HCT116 (cell line): ENCODE results near the gene HAPLN2. TPM values are rescaled to one million over a fixed set of nuclear protein-coding genes. Genes with fewer than 3 reads are reported as not detected.

Experiments
- ATAC-seq: fragments of 200-7000 bp; cut with Tn5 transposase; 2 replicates; pipeline ENCODE4 v1.9.1; 2020; ENCODE audit warnings: mild to moderate bottlenecking, moderate library complexity
- BruUV-seq: library from RNA; stranded (reverse); fragments of 400-500 nt; replicated peaks from 2 replicates; lab custom pipeline; 2021; lab: Mats Ljungman, UMichigan
- CTCF ChIA-PET: fragments of 300-600 bp; sonication (Branson Sonifier 250); formaldehyde crosslinking; loops from one replicate; lab custom pipeline; 2021; ENCODE audit warnings: antibody characterized with exemption; lab: Charles Lee
- POLR2A ChIA-PET: fragments of 300-600, 350-600 bp; sonication (Branson Sonifier 250); formaldehyde crosslinking; loops from one replicate; lab custom pipeline; 2021; ENCODE audit warnings: antibody characterized with exemption; lab: Charles Lee
- RAD21 ChIA-PET, 2 experiments: fragments of 300-600 bp; sonication (Branson Sonifier 250); formaldehyde crosslinking; loops; one replicate each; lab custom pipeline; 2023; ENCODE audit warnings: low total read pairs in 2 of 2; ENCODE audit not compliant: uncharacterized antibody in 2 of 2, unreplicated experiment in 2 of 2, low non-redundant PET in 1 of 2; lab: Charles Lee
- DNase-seq: peaks from one replicate; pipeline ENCODE4 v3.0.0-alpha.2; 2010; ENCODE audit warnings: low read depth, low spot score
- H2AFZ ChIP-seq: fragments of 200-600 bp; shearing (Covaris generic), sonication (generic); 2 replicates; pipeline ENCODE4 v1.6.1; 2017; ENCODE audit warnings: low read depth, mixed run types, mixed read lengths, antibody characterized with exemption, low read length; ENCODE audit not compliant: poor library complexity, severe bottlenecking
- H3K27ac ChIP-seq: 2 replicates; pipeline ENCODE4 v1.5.1; 2012; ENCODE audit warnings: low read depth, low read length
- H3K27me3 ChIP-seq: fragments of 200-600 bp; sonication (generic); 2 replicates; pipeline ENCODE4 v1.6.1; 2016; ENCODE audit warnings: mixed run types, low read length, mixed read lengths; ENCODE audit not compliant: insufficient read depth
- H3K36me3 ChIP-seq, 2 experiments: fragments of 200-500 bp in 1 of 2; fragments of 200-600 bp in 1 of 2; sonication (Bioruptor generic) in 1 of 2; sonication (generic) in 1 of 2; 2 replicates each; pipeline versions ENCODE4 v1.5.1 to v1.6.1; 2014 to 2016; ENCODE audit warnings: low read length in 2 of 2, inconsistent platforms in 1 of 2, mixed read lengths in 1 of 2, mixed run types in 1 of 2; ENCODE audit not compliant: insufficient read depth in 2 of 2, control insufficient read depth in 1 of 2
- H3K4me1 ChIP-seq, 2 experiments: fragments of 200-600 bp in 1 of 2; sonication (generic) in 1 of 2; 2 replicates each; pipeline versions ENCODE4 v1.5.1 to v1.6.1; 2012 to 2017; ENCODE audit warnings: low read length in 2 of 2, inconsistent platforms in 1 of 2, mild to moderate bottlenecking in 1 of 2, mixed read lengths in 1 of 2, mixed run types in 1 of 2, moderate library complexity in 1 of 2; ENCODE audit not compliant: insufficient read depth in 2 of 2, control insufficient read depth in 1 of 2
- H3K4me2 ChIP-seq: fragments of 200-600 bp; sonication (generic); 2 replicates; pipeline ENCODE4 v1.6.1; 2017; ENCODE audit warnings: mixed run types, low read length, mixed read lengths
- H3K4me3 ChIP-seq, 2 experiments: fragments of 200-600 bp in 1 of 2; sonication (generic) in 1 of 2; replicated peaks in 1 of 2; 2 replicates each; pipeline ENCODE4 v1.5.1; 2011 to 2016; ENCODE audit warnings: low read length in 2 of 2, control low read depth in 1 of 2, low read depth in 1 of 2, mild to moderate bottlenecking in 1 of 2, mixed read lengths in 1 of 2, mixed run types in 1 of 2
- H3K79me2 ChIP-seq: fragments of 200-600 bp; sonication (generic); 2 replicates; pipeline ENCODE4 v1.6.1; 2017; ENCODE audit warnings: mild to moderate bottlenecking, mixed run types, low read length, moderate library complexity, mixed read lengths; ENCODE audit not compliant: insufficient read depth
- H3K9ac ChIP-seq: fragments of 200-600 bp; sonication (generic); 2 replicates; pipeline ENCODE4 v1.6.1; 2016; ENCODE audit warnings: low read length, mixed read lengths
- H3K9me2 ChIP-seq: fragments of 200-600 bp; sonication (generic), shearing (Covaris generic); 2 replicates; pipeline ENCODE4 v1.6.1; 2017; ENCODE audit warnings: mixed run types, mild to moderate bottlenecking, moderate library complexity; ENCODE audit not compliant: insufficient read depth
- H3K9me3 ChIP-seq, 2 experiments: fragments of 200-500 bp in 1 of 2; fragments of 200-600 bp in 1 of 2; sonication (Bioruptor generic) in 1 of 2; sonication (generic) in 1 of 2; 2 replicates each; pipeline ENCODE4 v1.6.1; 2014 to 2017; ENCODE audit warnings: low read length in 2 of 2, mixed read lengths in 2 of 2, inconsistent platforms in 1 of 2, low read depth in 1 of 2, mild to moderate bottlenecking in 1 of 2, mixed run types in 1 of 2, moderate library complexity in 1 of 2; ENCODE audit not compliant: control insufficient read depth in 1 of 2, insufficient read depth in 1 of 2
- H4K20me1 ChIP-seq: fragments of 200-600 bp; sonication (generic), shearing (Covaris generic); 2 replicates; pipeline ENCODE4 v1.6.1; 2017; ENCODE audit warnings: mixed run types, mild to moderate bottlenecking, moderate library complexity; ENCODE audit not compliant: insufficient read depth
- CBX3 ChIP-seq: IDR thresholded peaks from 2 replicates; pipeline ENCODE4 v1.6.1; 2012; ENCODE audit warnings: low read depth
- CTCF ChIP-seq, 3 experiments: fragments of 200-600 bp in 1 of 3; sonication (generic) in 1 of 3; IDR thresholded peaks in 2 of 3; conservative IDR thresholded peaks in 1 of 3; 2 replicates each; pipeline ENCODE4 v1.5.1; 2012 to 2017; ENCODE audit warnings: low read depth in 2 of 3, low read length in 2 of 3, antibody characterized with exemption in 1 of 3, borderline replicate concordance in 1 of 3, control low read depth in 1 of 3, mild to moderate bottlenecking in 1 of 3, mixed read lengths in 1 of 3, mixed run types in 1 of 3, moderate library complexity in 1 of 3; ENCODE audit not compliant: insufficient read depth in 1 of 3
- EGR1 ChIP-seq: IDR thresholded peaks from 2 replicates; pipeline ENCODE4 v1.6.1; 2012; ENCODE audit warnings: low read depth
- EZH2 ChIP-seq: fragments of 200-600 bp; sonication (generic); IDR thresholded peaks from 2 replicates; pipeline ENCODE4 v1.6.1; 2017; ENCODE audit warnings: antibody characterized with exemption, mixed run types
- EZH2phosphoT487 ChIP-seq: fragments of 200-600 bp; IDR thresholded peaks from 2 replicates; pipeline ENCODE4 v1.6.1; 2018; ENCODE audit warnings: antibody characterized with exemption, borderline replicate concordance
- FOSL1 ChIP-seq: IDR thresholded peaks from 2 replicates; pipeline ENCODE4 v1.6.1; 2012; ENCODE audit warnings: low read depth
- JUND ChIP-seq: IDR thresholded peaks from 2 replicates; pipeline ENCODE4 v1.6.1; 2012
- POLR2AphosphoS5 ChIP-seq: IDR thresholded peaks from 2 replicates; pipeline ENCODE4 v1.6.1; 2011; ENCODE audit warnings: mild to moderate bottlenecking, low read depth, low read length, moderate library complexity
- REST ChIP-seq: IDR thresholded peaks from 2 replicates; pipeline ENCODE4 v1.6.1; 2012; ENCODE audit warnings: low read depth
- SIN3A ChIP-seq: IDR thresholded peaks from 2 replicates; pipeline ENCODE4 v1.6.1; 2012; ENCODE audit warnings: low read depth
- TCF7L2 ChIP-seq: IDR thresholded peaks from 2 replicates; pipeline ENCODE4 v1.7.0; 2011; ENCODE audit warnings: borderline replicate concordance, inconsistent platforms; ENCODE audit not compliant: insufficient read depth, insufficient read length; ENCODE audit errors: extremely low read depth
- YY1 ChIP-seq: IDR thresholded peaks from 2 replicates; pipeline ENCODE4 v1.6.1; 2011; ENCODE audit warnings: low read length, low read depth, moderate library complexity, mild to moderate bottlenecking; ENCODE audit not compliant: insufficient replicate concordance; ENCODE audit errors: extremely low read depth
- intact Hi-C: fragments of 100-400 bp; cut with micrococcal nuclease; formaldehyde crosslinking; loops from 2 replicates; pipeline ENCODE4 v1.10.0; 2022
- total RNA-seq: library from RNA; stranded (reverse); gene quantifications from one replicate; pipeline ENCODE4 v1.2.1, GENCODE V29; 2021; ENCODE audit not compliant: unreplicated experiment

The HAPLN2 gene
- total RNA-seq, 1 experiment from 2014 or later = 0.54 TPM

DNA sequence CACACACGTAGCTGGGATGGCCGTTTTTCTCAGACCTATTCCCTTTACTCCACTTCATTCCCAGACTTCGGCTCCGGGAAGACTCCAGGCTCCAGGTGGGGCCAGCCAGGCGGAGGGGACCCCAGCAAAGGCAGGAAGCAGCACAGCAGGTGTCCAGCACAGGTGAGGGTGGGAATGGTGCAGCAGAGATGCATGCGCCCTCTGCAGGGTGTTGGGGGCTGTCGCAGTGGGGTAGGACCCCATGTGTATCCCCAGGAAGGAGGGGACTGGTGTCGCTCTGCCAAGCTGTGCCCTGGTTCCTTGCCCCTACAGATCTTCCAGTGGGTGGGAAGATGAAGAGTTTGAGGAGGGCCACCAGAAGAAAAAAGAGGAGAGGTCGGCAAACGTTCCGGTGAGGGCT is 34.4 kb upstream of the HAPLN2 start:
- Histone ChIP-seq H3K4me1 (peaks cover 11 to 28% of the 10 kb centered on the region in 2 experiments), H3K9me2 (no peaks in the 10 kb centered on the region), H3K4me2 (peak overlapping the region; percentile 19; the same call in 1 of the 2 replicates), H3K79me2 (no peaks in the 10 kb centered on the region), H3K27ac (no peak overlapping the region), H3K4me3 (no peak overlapping the region), H2AFZ (peak overlapping the region; percentile 97), H3K27me3 (no peaks in the 10 kb centered on the region), H3K36me3 (no peaks in the 10 kb centered on the region), H3K9ac (no peak overlapping the region), H3K9me3 (no peaks in the 10 kb centered on the region), H4K20me1 (no peaks in the 10 kb centered on the region)
- intact Hi-C loops = loop anchor here (1.0 to 2.0 kb wide), 2 partner anchors 23 to 128 kb away; no protein-coding TSS in a partner anchor
- ATAC-seq (peak; percentile 77), DNase-seq (no peak)
- ChIA-PET RAD21 (no interaction called here), CTCF (interaction anchor here (1.0 to 3.0 kb wide), 4 partner anchors 15 to 127 kb away, joined by 3 to 19 read pairs (median 4); no protein-coding TSS in a partner anchor), POLR2A (no interaction called here)
- BruUV-seq = no TSS peak
- no peak for TF ChIP-seq JUND
- TF ChIP-seq TCF7L2 = no peak
- TF ChIP-seq CTCF (IDR thresholded peaks at IDR 0.05 in 2 of 3, conservative IDR thresholded peaks at IDR 0.05 in 1 of 3; ENCODE audit: borderline replicate concordance in 1 of 3, insufficient read depth in 1 of 3, low read depth in 2 of 3, low read length in 2 of 3) = peak in 2 of 3 experiments; percentile 61 to 72; a peak in 5 of 6 replicates
- TF ChIP-seq POLR2AphosphoS5 = no peak

DNA sequence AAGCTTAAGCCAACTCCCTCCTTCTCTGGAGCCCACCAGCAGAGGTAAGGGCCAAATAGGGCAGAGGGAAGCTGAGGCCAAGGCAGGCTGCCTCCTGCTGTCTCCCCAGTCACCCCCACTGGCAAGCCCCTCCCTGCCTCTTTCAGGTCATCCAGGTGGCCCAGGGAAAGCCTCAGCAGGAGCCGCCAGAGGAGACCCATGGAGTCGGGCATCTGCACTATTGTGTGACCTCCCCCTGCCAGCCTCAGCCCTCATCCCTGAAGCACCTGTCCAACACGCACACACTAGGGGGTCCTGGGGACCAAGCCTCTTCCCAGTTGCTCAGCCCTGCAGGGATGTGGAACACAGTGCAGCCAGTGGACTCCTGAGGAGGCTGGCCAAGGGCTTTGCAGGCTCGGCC is 32.9 kb upstream of the HAPLN2 start:
- H3K9me2 ChIP-seq = no peaks in the 10 kb centered on the region
- no peak overlapping the region for H3K9ac ChIP-seq
- no peaks in the 10 kb centered on the region for H3K27me3 ChIP-seq
- no peaks in the 10 kb centered on the region for H4K20me1 ChIP-seq
- ChIA-PET RAD21 (interaction anchor here in 1 of 2 experiments (0.9 kb wide), 1 partner anchor 22 kb away, joined by 3 read pairs; no protein-coding TSS in a partner anchor), POLR2A (no interaction called here), CTCF (interaction anchor here (0.7 to 3.0 kb wide), 5 partner anchors 19 to 140 kb away, joined by 3 to 19 read pairs (median 3); no protein-coding TSS in a partner anchor)
- no peaks in the 10 kb centered on the region for H3K9me3 ChIP-seq
- DNase-seq (no peak), ATAC-seq (no peak)
- H3K36me3 ChIP-seq = no peaks in the 10 kb centered on the region
- no peaks in the 10 kb centered on the region for H3K79me2 ChIP-seq
- H3K4me1 ChIP-seq = peaks cover 11 to 37% of the 10 kb centered on the region in 2 experiments
- no peak overlapping the region for H3K27ac ChIP-seq
- intact Hi-C loops = no loop called here
- no peak for TF ChIP-seq CBX3
- no peak for TF ChIP-seq FOSL1
- no peak for TF ChIP-seq EGR1
- no peak for TF ChIP-seq YY1
- no peak for TF ChIP-seq REST
- TF ChIP-seq EZH2phosphoT487 = no peak
- no peak for TF ChIP-seq SIN3A
- TF ChIP-seq EZH2 = no peak
- peak overlapping the region in 1 of 2 experiments; percentile 17; a peak in 2 of 4 replicates for H3K4me3 ChIP-seq
- peak overlapping the region; percentile 30; the same call in 1 of the 2 replicates for H3K4me2 ChIP-seq
- no peak overlapping the region for H2AFZ ChIP-seq
- BruUV-seq = TSS peak; percentile 40
